Left colon (tissue), 2 donors: Measurements from ENCODE around the gene ARID4B. TPM values are rescaled to one million over a fixed set of nuclear protein-coding genes. Genes with fewer than 3 reads are reported as not detected.
A peak's percentile ranks its signal among the peaks of the same experiment; 100 is the strongest.

Source experiments
- ATAC-seq: fragments of 200-7000 bp; cut with Tn5 transposase; one replicate; pipeline ENCODE4 v1.9.1; 2020; ENCODE audit warnings: mild to moderate bottlenecking, moderate library complexity
- DNase-seq, 2 donors: peaks; one replicate each; pipeline ENCODE4 v3.0.0-alpha.2; 2020
- intact Hi-C, 2 donors: fragments of 100-400 bp; cut with DNase I in 1 of 2; cut with micrococcal nuclease in 1 of 2; formaldehyde crosslinking; loops; one replicate each; pipeline versions ENCODE4 v1.11.2 to v1.14.0; 2022; cut with DNase I, micrococcal nuclease
- total RNA-seq, 2 donors: library from RNA; stranded (reverse); fragmentation: NEBNext Ultra II Directional; extraction: Animal tissue kit (Norgen Biotek cat#: 25700); gene quantifications; one replicate each; pipeline ENCODE4 v1.2.1, GENCODE V29; 2021
- donor health status: DM: no; HTN: no; CAD: no.
- donor health status: DM: yes; HTN: yes; CAD: no.

Gene ARID4B
- total RNA-seq, 2 donors from 2014 or later, result 26.2 to 33.9 TPM

- DNase-seq (no peak), ATAC-seq (no peak)
- intact Hi-C loops, result no loop called here
These were observed 170.8 kb downstream of the ARID4B start for GRCh38 chr1:235157150-235157549.

DNA sequence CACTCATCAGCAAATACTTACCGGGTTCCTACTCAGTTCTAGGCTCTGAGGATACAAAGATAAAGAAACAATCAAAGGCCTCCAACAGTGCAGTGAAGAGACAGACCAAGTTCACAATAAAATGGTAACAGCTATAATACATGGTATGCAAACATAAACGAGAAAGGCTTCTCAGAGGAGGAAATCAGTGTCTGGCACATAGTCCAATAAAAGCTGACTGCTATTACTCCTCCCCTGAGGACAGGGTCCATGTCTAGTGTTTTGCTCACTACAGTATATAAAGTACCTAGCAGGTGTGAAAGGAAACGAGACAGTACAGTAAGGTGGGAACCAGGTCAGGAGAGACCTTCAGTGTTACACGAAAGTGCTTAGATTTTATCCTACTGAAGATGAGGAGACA is 171.2 kb downstream of the ARID4B start:
- intact Hi-C loops, result no loop called here
- ATAC-seq (peak; percentile 86), DNase-seq (no peak)

GRCh38 chr1:235156265-235156664 is 171.7 kb downstream of the ARID4B start:
- DNase-seq (no peak), ATAC-seq (no peak)
- intact Hi-C loops, result no loop called here

GRCh38 chr1:235152235-235152634 is 175.7 kb downstream of the ARID4B start:
- ATAC-seq (no peak), DNase-seq (no peak)
- intact Hi-C loops, result no loop called here

GRCh38 chr1:235151033-235151432 is 176.9 kb downstream of the ARID4B start:
- DNase-seq (no peak), ATAC-seq (no peak)
- intact Hi-C loops, result no loop called here

DNA sequence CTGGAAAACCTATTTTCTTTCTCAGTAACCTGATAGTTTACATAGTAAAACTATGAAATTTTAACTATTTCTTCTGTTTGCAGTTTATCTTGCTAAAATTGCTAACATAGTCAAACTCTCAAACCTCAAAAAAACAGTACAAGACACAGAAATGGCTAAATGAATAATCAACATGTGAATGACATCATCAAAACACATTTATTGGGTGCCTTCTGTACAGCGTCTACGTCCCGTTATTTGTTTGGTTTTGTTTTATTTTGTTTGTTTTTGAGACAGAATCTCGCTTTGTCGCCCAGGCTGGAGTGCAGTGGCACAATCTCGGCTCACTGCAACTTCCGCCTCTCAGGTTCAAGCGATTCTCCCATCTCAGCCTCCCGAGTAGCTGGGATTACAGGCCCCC is 178.2 kb downstream of the ARID4B start:
- DNase-seq, result no peak
- no peak for ATAC-seq
- intact Hi-C loops, result no loop called here

DNA sequence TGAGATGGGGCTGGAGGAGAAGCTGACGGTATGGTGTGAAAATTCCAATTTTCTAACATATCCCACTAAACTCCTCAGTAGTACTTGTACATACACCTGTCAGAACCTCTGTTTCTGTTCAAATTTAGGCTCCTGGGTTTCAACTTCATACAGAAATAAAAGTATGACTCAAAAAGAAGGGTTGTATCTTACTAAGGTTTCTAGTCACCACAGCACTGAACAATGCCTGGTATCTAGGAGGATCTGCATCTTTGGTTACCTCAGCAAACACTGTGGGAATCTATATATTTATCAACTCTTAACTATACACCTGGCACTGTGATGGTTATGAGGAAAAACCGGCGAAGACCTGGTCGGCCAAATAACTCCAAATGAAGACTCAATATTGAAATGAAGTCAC is 180.7 kb downstream of the ARID4B start:
- ATAC-seq (no peak), DNase-seq (no peak)
- intact Hi-C loops, result no loop called here

- DNase-seq (no peak), ATAC-seq (no peak)
- intact Hi-C loops, result no loop called here
These were observed 182.3 kb downstream of the ARID4B start for GRCh38 chr1:235145639-235146038.

GRCh38 chr1:235142991-235143390 is 185.0 kb downstream of the ARID4B start:
- no peak for ATAC-seq
- intact Hi-C loops, result no loop called here

GRCh38 chr1:235139315-235139714 is 188.7 kb downstream of the ARID4B start:
- intact Hi-C loops, result no loop called here
- DNase-seq (no peak), ATAC-seq (no peak)

More at GRCh38 chr1:235142991-235143390, 185.0 kb downstream of the ARID4B start:
- DNase-seq, result no peak

DNA sequence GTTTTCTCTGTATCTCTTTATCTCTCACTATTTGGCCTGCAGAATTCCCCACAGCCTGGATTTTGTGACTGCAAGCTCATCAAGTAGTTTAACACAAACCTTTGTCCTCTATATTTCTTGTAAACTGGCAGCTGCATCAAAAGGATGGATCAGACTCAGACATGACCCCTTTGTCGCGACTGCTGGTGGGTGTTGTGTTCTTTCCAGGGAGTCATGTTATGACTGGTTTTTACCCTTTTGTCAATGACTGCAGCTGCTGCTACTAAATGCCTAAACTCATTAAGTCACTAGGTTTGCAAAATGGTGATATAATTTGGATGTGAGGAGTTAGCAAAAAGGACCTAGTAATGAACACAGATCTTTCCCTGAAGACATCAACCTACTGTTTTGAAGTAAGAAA is 189.2 kb downstream of the ARID4B start:
- DNase-seq (no peak), ATAC-seq (no peak)
- intact Hi-C loops, result no loop called here

GRCh38 chr1:235136111-235136510 is 191.9 kb downstream of the ARID4B start:
- DNase-seq (no peak), ATAC-seq (no peak)
- intact Hi-C loops, result no loop called here

- intact Hi-C loops, result no loop called here
- DNase-seq (no peak), ATAC-seq (no peak)
These were observed 193.8 kb downstream of the ARID4B start for GRCh38 chr1:235134171-235134570.

DNA sequence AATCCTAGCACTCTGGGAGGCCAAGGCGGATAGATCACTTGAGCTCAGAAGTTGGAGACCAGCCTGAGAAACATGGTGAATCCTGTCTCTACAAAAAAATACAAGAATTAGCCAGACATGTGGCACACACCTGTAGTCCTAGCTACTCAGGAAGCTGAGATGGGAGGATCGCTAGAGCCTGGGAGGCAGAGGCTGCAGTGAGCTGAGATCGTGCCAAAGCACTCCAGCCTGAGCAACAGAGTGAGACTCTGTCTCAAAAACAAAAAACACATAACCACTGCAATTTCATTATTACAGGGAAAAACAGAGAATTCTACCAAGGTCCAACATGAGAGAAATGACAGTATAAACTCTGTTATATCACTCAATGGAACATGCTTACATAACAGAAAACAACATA is 194.9 kb downstream of the ARID4B start:
- no peak for ATAC-seq
- no peak for DNase-seq
- intact Hi-C loops, result no loop called here

GRCh38 chr1:235131961-235132360 is 196.0 kb downstream of the ARID4B start:
- intact Hi-C loops, result no loop called here
- ATAC-seq (no peak), DNase-seq (no peak)

DNA sequence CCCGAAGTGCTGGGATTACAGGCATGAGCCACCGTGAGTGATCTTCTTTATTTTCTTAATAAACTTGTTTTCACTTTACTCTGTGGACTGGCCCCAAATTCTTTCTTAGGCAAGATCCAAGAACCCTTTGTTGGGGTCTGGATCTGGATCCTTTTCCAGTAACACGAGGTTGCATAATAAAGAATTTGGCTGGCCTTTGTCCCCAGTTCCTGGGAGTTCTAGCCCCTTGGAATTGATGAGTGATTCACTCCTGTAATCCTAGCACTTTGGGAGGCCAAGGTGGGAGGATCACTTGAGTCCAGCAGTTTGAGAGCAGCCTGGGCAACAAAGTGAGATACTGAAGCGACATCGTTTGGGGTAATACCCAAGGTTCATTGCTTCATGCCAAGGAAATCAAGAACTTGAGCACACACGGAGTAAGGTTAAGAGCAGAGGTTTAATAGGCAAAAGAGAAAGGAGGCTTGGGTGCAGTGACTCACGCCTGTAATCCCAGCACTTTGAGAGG is 197.2 kb downstream of the ARID4B start:
- intact Hi-C loops, result no loop called here
- ATAC-seq (no peak), DNase-seq (no peak)

DNA sequence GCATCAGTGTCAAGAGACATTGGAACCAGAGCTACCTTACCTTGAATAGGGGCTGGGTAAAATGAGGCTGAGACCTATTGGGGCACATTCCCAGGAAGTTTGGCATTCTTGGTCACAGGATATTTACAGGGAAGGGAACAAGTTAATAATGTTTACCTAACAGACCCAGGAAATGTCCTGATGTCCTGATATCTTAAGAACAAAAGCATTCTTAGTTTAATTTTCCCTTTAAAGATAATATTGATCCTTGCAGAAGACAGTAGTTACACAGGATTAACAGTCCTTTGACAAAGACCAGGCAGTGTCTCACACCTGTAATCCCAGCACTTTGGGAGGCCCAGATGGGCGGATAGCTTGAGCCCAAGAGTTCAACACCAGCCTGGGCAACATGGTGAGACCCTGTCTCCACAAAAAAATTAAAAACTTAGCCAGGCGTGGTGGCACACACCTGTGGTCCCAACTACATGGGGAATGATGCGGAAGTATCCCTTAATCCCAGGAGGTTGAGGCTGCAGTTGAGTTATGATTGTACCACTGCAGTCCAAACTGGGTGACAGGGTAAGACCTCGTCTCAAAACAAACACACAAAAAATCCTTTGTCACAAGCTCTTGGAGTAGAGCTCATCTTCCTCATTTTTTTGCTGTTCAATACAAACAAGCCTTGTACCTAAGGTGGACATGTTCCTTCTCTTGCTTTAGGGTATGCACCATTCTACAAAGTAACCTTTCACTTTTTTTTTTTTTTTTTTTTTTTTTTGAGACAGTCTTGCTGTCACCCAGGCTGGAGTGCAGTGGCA is 198.0 kb downstream of the ARID4B start:
- ATAC-seq (no peak), DNase-seq (no peak)
- intact Hi-C loops, result no loop called here

- intact Hi-C loops, result no loop called here
- ATAC-seq (peak; percentile 97), DNase-seq (peak; percentile 92 to 96)
These were observed 199.3 kb downstream of the ARID4B start, which contains the start of gene TOMM20 for GRCh38 chr1:235128456-235129328. TSS of gene TOMM20 (minus strand) at chr1:235128837. CDS start at chr1:235128715, 122 bp downstream.

DNA sequence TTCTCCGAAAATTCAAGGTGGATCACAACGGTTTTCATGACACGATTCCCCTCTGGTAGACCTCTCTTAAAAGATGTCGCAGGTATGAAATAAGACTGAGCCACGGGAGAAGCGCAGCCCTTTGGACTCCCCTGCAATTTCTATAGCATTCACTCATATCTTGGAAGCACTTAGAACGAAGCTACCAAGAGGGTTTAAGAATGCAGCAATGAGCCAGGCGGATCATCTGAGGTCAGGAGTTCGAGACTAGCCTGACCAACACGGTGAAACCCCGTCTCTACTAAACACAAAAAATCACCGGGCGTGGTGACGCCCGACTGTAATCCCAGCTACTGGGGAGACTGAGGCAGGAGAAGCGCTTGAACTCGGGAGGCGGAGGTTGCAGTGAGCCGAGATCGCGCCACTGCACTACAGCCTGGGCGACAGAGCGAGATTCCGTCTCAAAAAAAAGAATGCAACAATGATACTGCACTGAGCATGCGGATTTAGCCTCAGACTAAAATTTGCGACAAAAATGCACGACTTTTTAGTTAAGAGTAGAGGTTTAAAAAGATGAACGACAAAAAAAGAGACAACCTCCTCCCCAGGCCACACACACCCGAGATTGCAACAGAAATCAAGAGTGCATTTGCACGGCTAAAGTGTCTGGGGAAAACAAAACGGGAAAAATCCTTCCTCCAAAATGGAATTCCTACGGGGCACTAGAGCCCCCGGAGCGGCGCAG is 200.1 kb downstream of the ARID4B start:
- peak; percentile 24 for ATAC-seq
- DNase-seq, result no peak
- intact Hi-C loops, result no loop called here
